Left lung (tissue), 10 donors: ENCODE measurements around the gene PTPRA. TPM values are rescaled to one million over a fixed set of nuclear protein-coding genes. Genes with fewer than 3 reads are reported as not detected.

Experiments used
- ATAC-seq: fragments of 200-7000 bp; cut with Tn5 transposase; one replicate; pipeline ENCODE4 v1.9.1; 2020; ENCODE audit warnings: moderate library complexity
- DNase-seq, 4 donors: peaks; one replicate each; pipeline ENCODE4 v3.0.0-alpha.2; 2013 to 2020
- H3K27ac ChIP-seq, 2 donors: fragments of 200-600 bp; sonication (generic) in 1 of 2; one replicate each; pipeline versions ENCODE4 v1.5.0 to v1.8.0; 2020 to 2021
- H3K27me3 ChIP-seq, 2 donors: fragments of 200-600 bp; sonication (generic) in 1 of 2; one replicate each; pipeline versions ENCODE4 v1.5.0 to v1.8.0; 2020 to 2021
- H3K36me3 ChIP-seq, 2 donors: fragments of 200-600 bp; sonication (generic) in 1 of 2; one replicate each; pipeline versions ENCODE4 v1.5.0 to v1.8.0; 2020 to 2021
- H3K4me1 ChIP-seq, 2 donors: fragments of 200-600 bp; one replicate each; pipeline ENCODE4 v1.8.0; 2021
- H3K4me3 ChIP-seq, 2 donors: fragments of 200-600 bp; sonication (generic) in 1 of 2; one replicate each; pipeline versions ENCODE4 v1.5.0 to v1.8.0; 2020 to 2021; ENCODE audit warnings: mild to moderate bottlenecking in 1 of 2
- H3K9me3 ChIP-seq, 2 donors: fragments of 200-600 bp; sonication (generic) in 1 of 2; one replicate each; pipeline versions ENCODE4 v1.5.0 to v1.8.0; 2020 to 2021
- intact Hi-C, 2 donors: fragments of 100-400 bp; cut with DNase I; formaldehyde crosslinking; loops; one replicate each; pipeline versions ENCODE4 v1.11.2 to v1.14.2; 2022
- polyA plus RNA-seq, 6 donors: library from polyadenylated mRNA; unstranded; fragments of 120-200 nt; gene quantifications; one replicate each; pipeline ENCODE4 v1.2.1, GENCODE V29; 2013; ENCODE audit not compliant: insufficient read length in 6 of 6
- total RNA-seq, 2 donors: library from RNA; stranded (reverse); fragmentation: NEBNext Ultra II Directional; extraction: Animal tissue kit (Norgen Biotek cat#: 25700); gene quantifications; one replicate each; pipeline ENCODE4 v1.2.1, GENCODE V29; 2021
- TF ChIP-seq, protein P1 (sequence below), 2 donors: fragments of 200-600 bp; sonication (generic) in 1 of 2; IDR thresholded peaks; one replicate each; pipeline versions ENCODE4 v1.5.0 to v1.8.0; 2021; ENCODE audit warnings: antibody characterized with exemption in 2 of 2
- donor health status: DM: no; HTN: yes; CAD: no.
- donor health status: DM: no; HTN: no; CAD: no.

PTPRA gene
- total and polyA plus RNA-seq, 8 donors, result 51.0 to 88.1 (median 78.6) TPM

DNA sequence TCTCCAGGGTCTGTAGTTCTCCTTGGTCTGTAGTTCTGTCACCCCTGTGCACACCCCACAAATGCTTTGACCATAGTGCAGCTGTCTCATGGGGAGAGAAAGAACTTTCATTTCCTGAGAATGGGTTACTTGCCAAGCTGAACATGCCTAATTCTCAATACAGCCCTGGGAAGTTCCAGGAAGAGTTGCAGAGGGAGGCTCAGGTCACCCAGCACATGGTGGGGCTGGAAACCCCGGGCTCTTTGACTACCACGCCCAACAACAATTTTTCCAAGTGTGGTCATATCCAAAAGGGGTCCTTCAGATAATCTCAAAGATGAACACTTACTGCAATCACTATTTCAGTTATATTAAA, 2.2 kb upstream of the PTPRA start:
- no peak for ATAC-seq
- intact Hi-C loops, result loop anchor here in 1 of 2 donors (10.0 kb wide), 1 partner anchor 114 kb away; no protein-coding TSS in a partner anchor
- H3K4me1 ChIP-seq, result peaks cover 5 to 48% of the 10 kb centered on the region in 2 donors

DNA sequence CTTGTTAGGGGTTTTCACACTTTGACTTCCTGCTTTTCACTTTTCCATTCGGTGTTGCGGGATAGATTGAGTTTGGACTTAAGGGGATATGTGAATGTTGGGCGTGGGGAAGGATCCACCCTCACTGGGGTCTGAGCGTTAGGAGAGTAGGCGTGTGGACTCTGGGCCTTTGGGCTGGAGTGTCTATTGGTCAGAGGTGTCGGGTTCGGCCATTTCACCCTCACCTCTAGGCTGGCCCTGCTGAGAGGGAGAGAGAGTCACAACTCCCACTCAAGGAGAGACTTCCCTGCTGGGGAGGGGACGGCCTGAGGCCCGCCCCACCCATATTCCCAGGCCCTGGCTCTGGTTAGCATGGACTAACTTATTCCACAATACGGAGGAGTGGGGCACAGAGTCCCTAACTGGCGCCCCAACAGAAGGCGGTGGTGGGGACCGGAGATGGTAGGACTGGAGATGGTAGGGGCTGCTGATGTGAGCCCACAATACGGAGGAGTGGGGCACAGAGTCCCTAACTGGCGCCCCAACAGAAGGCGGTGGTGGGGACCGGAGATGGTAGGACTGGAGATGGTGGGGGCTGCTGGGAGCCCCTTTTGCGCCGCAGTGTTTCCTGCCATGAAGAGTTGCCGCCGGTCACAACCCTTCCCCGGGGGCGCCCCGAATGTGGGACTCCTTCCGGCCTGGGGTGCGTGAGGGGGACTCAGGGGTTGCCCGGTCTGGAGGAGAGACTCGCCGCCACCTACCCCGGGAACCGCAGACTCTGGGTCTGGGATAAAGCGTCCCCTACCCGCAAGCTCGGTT, 1.4 kb upstream of the PTPRA start:
- peaks cover 0 to 4% of the 10 kb centered on the region in 2 donors for H3K36me3 ChIP-seq
- ATAC-seq (peak; percentile 10), DNase-seq (no peak)
- TF ChIP-seq, protein P1, sequence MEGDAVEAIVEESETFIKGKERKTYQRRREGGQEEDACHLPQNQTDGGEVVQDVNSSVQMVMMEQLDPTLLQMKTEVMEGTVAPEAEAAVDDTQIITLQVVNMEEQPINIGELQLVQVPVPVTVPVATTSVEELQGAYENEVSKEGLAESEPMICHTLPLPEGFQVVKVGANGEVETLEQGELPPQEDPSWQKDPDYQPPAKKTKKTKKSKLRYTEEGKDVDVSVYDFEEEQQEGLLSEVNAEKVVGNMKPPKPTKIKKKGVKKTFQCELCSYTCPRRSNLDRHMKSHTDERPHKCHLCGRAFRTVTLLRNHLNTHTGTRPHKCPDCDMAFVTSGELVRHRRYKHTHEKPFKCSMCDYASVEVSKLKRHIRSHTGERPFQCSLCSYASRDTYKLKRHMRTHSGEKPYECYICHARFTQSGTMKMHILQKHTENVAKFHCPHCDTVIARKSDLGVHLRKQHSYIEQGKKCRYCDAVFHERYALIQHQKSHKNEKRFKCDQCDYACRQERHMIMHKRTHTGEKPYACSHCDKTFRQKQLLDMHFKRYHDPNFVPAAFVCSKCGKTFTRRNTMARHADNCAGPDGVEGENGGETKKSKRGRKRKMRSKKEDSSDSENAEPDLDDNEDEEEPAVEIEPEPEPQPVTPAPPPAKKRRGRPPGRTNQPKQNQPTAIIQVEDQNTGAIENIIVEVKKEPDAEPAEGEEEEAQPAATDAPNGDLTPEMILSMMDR (IDR thresholded peaks at IDR 0.05), result no peak
- no peak overlapping the region for H3K27ac ChIP-seq
- peak overlapping the region; percentile 82 to 96 for H3K4me3 ChIP-seq
- H3K27me3 ChIP-seq, result peaks cover 0 to 14% of the 10 kb centered on the region in 2 donors
- H3K9me3 ChIP-seq, result no peaks in the 10 kb centered on the region
- intact Hi-C loops, result loop anchor here in 1 of 2 donors (10.0 kb wide), 1 partner anchor 113 kb away; no protein-coding TSS in a partner anchor
- peaks cover 5 to 56% of the 10 kb centered on the region in 2 donors for H3K4me1 ChIP-seq

More for the DNA sequence above, 2.2 kb upstream of the PTPRA start:
- DNase-seq, result no peak
- TF ChIP-seq, protein P1 (IDR thresholded peaks at IDR 0.05), result no peak
- Histone ChIP-seq H3K27me3 (peaks cover 0 to 14% of the 10 kb centered on the region in 2 donors), H3K4me3 (no peak overlapping the region), H3K36me3 (peaks cover 0 to 12% of the 10 kb centered on the region in 2 donors), H3K9me3 (no peaks in the 10 kb centered on the region), H3K27ac (no peak overlapping the region)

DNA sequence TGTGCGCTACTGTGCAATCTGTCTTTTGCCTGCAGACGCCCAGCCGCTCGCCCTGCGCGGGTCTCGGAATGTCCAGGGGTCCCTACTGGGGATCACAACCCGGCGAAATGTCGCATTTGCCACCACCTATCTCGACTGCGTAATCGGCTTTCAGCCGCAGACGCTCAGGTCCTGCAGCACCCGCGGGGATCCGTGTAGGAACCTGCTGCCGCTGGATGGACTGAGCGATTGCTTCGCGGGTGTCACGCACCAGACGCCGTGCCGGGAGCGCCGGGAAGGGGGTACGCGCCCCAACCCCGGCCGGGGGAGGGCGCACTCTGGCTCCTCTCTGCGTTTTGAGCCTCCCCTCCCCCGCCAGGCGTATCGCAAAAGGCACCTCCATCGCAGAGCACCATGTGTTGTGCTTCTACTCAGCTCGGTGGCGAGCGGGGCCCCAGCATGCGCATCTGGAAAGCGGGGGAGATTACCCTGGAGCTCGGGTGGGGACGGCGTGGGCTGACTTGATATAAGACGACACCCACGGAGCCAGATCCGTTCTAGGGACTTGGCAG, 747 bp upstream of the PTPRA start:
- H3K4me3 ChIP-seq, result peak overlapping the region; percentile 82 to 96
- TF ChIP-seq, protein P1 (IDR thresholded peaks at IDR 0.05), result peak; percentile 17 to 21
- ATAC-seq (peak; percentile 73), DNase-seq (peak; percentile 20 to 90 (median 52))
- peaks cover 0 to 14% of the 10 kb centered on the region in 2 donors for H3K27me3 ChIP-seq
- intact Hi-C loops, result loop anchor here in 1 of 2 donors (10.0 kb wide), 1 partner anchor 112 kb away; no protein-coding TSS in a partner anchor
- H3K27ac ChIP-seq, result peak overlapping the region in 1 of 2 donors; percentile 81
- H3K9me3 ChIP-seq, result no peaks in the 10 kb centered on the region
- peaks cover 5 to 56% of the 10 kb centered on the region in 2 donors for H3K4me1 ChIP-seq
- H3K36me3 ChIP-seq, result no peaks in the 10 kb centered on the region

DNA sequence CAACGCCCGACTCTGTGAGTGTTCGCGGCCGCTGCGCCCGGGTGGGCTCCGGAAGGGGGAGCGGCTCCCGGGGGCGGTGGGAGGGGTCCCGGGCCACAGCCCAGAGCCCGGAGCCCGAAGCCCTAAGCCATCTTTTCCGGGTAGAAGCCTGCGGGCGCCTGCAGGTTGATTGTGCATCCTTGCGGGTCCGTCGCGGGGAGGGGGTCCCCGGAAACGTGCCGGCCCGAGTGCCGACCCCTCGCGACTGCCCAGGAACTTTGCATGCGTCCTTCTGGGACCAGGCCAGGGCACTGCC, 413 bp downstream of the PTPRA start:
- H3K27me3 ChIP-seq, result peaks cover 0 to 14% of the 10 kb centered on the region in 2 donors
- peak; percentile 26 for ATAC-seq
- no peaks in the 10 kb centered on the region for H3K9me3 ChIP-seq
- peak; percentile 28 to 90 (median 60) for DNase-seq
- intact Hi-C loops, result loop anchor here in 1 of 2 donors (10.0 kb wide), 1 partner anchor 111 kb away; no protein-coding TSS in a partner anchor
- TF ChIP-seq, protein P1 (IDR thresholded peaks at IDR 0.05), result no peak
- peaks cover 5 to 56% of the 10 kb centered on the region in 2 donors for H3K4me1 ChIP-seq
- peak overlapping the region; percentile 73 to 81 for H3K27ac ChIP-seq
- no peaks in the 10 kb centered on the region for H3K36me3 ChIP-seq
- peak overlapping the region; percentile 82 to 96 for H3K4me3 ChIP-seq

DNA sequence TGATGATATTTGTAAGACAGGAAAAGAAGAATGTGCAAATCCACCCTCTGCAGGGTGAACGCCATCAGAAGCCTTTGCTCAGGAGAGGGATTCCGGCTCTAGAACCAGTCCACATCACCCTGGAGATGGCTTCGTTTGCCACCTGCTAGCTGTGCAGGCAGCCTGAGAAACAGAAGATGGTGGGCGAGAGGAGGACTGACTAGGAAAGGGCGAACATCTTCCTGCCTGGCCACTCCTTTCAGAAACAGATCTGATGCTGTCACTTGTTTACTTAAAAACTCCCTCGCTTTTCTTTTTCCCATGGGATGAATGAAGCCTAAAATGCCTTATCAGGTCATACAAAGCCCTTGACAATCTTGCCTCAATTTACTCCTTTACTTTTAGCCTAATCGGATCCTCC, 1.2 kb downstream of the PTPRA start:
- peaks cover 0 to 14% of the 10 kb centered on the region in 2 donors for H3K27me3 ChIP-seq
- peaks cover 5 to 56% of the 10 kb centered on the region in 2 donors for H3K4me1 ChIP-seq
- H3K4me3 ChIP-seq, result peak overlapping the region; percentile 82 to 96
- H3K27ac ChIP-seq, result no peak overlapping the region
- H3K9me3 ChIP-seq, result no peaks in the 10 kb centered on the region
- intact Hi-C loops, result loop anchor here in 1 of 2 donors (10.0 kb wide), 1 partner anchor 110 kb away; no protein-coding TSS in a partner anchor
- TF ChIP-seq, protein P1 (IDR thresholded peaks at IDR 0.05), result no peak
- DNase-seq (no peak), ATAC-seq (no peak)
- no peaks in the 10 kb centered on the region for H3K36me3 ChIP-seq
